GM23338 (cell line): ENCODE measurements around the gene PPP1R9A.

ENCODE experiments used
- CREB1 ChIP-seq: fragments of 250-450 bp; sonication (Bioruptor Pico); IDR thresholded peaks from 2 replicates; pipeline ENCODE4 v1.5.0; 2020; ENCODE audit warnings: low read depth, mild to moderate bottlenecking, moderate library complexity
- EZH2 ChIP-seq: fragments of 200-600 bp; sonication (generic); IDR thresholded peaks from one replicate; pipeline ENCODE4 v1.8.0; 2017; ENCODE audit warnings: antibody characterized with exemption, mild to moderate bottlenecking, low read depth; ENCODE audit not compliant: unreplicated experiment
- EZH2phosphoT487 ChIP-seq: fragments of 200-600 bp; sonication (generic); IDR thresholded peaks from one replicate; pipeline ENCODE4 v1.8.1; 2018; ENCODE audit warnings: antibody characterized with exemption; ENCODE audit not compliant: unreplicated experiment
- JUNB ChIP-seq: IDR thresholded peaks from one replicate; pipeline ENCODE4 v1.6.1; 2016; ENCODE audit warnings: antibody characterized with exemption; ENCODE audit not compliant: unreplicated experiment
- NANOG ChIP-seq: IDR thresholded peaks from 2 replicates; pipeline ENCODE4 v1.6.1; 2016; ENCODE audit warnings: antibody characterized with exemption, borderline replicate concordance
- POLR2AphosphoS5 ChIP-seq: IDR thresholded peaks from 2 replicates; pipeline ENCODE4 v1.6.1; 2016; ENCODE audit warnings: antibody characterized with exemption, low read depth
- STAT1 ChIP-seq: IDR thresholded peaks from one replicate; pipeline ENCODE4 v1.6.1; 2016; ENCODE audit warnings: antibody characterized with exemption; ENCODE audit not compliant: unreplicated experiment
- ZNF331 ChIP-seq: fragments of 250-450 bp; sonication (Bioruptor Pico); IDR thresholded peaks from 2 replicates; pipeline ENCODE4 v1.5.0; 2020; ENCODE audit warnings: low read depth, mild to moderate bottlenecking, moderate library complexity
- TF ChIP-seq, protein P1 (sequence below), 2 experiments: fragments of 200-600 bp in 1 of 2; sonication (generic) in 1 of 2; conservative IDR thresholded peaks; 2 replicates each; pipeline versions ENCODE4 v1.5.1 to v1.6.1; 2016 to 2017; ENCODE audit warnings: antibody characterized with exemption in 2 of 2, low read depth in 2 of 2, mild to moderate bottlenecking in 2 of 2, moderate library complexity in 1 of 2
- TF ChIP-seq, protein P2 (sequence below): IDR thresholded peaks from one replicate; pipeline ENCODE4 v1.6.1; 2018; ENCODE audit warnings: antibody characterized with exemption; ENCODE audit not compliant: unreplicated experiment
- TF ChIP-seq, protein P3 (sequence below): IDR thresholded peaks from 2 replicates; pipeline ENCODE4 v1.6.1; 2016; ENCODE audit warnings: antibody characterized with exemption

DNA sequence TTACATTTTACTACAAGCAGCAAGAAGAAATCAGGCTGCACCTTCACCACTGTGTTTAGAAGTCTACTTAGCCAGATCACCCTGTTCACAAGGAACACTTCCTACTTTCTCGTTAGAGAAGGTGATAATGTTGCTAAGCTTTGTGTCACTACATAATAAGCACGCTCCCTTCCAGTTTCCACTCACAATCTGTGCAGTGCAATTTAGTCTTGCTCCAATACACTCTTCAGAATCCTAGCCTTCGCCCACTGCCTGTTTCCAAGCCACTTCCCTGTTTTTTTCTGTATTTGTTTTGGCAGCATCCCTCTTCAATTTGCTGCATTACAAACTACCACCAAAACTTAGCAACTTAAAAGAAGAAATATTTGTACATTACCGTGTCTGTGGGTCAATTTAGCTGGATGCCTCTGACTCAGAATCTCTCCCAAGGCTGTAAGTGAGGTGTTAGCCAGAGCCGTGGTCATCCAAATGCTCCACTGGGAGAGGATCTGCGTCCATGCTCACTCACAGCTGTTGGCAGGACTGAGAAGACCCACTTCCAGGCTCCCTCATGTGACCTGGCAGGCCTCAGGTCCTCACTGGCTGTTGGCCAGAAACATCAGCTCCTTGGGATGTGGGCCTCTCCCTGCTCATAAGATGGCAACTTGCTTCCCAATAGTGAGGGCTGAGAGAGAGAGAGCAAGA lies 306.6 kb downstream of the PPP1R9A start:
- TF ChIP-seq, protein P1, sequence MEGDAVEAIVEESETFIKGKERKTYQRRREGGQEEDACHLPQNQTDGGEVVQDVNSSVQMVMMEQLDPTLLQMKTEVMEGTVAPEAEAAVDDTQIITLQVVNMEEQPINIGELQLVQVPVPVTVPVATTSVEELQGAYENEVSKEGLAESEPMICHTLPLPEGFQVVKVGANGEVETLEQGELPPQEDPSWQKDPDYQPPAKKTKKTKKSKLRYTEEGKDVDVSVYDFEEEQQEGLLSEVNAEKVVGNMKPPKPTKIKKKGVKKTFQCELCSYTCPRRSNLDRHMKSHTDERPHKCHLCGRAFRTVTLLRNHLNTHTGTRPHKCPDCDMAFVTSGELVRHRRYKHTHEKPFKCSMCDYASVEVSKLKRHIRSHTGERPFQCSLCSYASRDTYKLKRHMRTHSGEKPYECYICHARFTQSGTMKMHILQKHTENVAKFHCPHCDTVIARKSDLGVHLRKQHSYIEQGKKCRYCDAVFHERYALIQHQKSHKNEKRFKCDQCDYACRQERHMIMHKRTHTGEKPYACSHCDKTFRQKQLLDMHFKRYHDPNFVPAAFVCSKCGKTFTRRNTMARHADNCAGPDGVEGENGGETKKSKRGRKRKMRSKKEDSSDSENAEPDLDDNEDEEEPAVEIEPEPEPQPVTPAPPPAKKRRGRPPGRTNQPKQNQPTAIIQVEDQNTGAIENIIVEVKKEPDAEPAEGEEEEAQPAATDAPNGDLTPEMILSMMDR (conservative IDR thresholded peaks at IDR 0.05; ENCODE audit: low read depth in 2 of 2), result no peak
- no peak for TF ChIP-seq ZNF331 (CRISPR knock-in tag)
- TF ChIP-seq EZH2, result no peak
- TF ChIP-seq, protein P2, sequence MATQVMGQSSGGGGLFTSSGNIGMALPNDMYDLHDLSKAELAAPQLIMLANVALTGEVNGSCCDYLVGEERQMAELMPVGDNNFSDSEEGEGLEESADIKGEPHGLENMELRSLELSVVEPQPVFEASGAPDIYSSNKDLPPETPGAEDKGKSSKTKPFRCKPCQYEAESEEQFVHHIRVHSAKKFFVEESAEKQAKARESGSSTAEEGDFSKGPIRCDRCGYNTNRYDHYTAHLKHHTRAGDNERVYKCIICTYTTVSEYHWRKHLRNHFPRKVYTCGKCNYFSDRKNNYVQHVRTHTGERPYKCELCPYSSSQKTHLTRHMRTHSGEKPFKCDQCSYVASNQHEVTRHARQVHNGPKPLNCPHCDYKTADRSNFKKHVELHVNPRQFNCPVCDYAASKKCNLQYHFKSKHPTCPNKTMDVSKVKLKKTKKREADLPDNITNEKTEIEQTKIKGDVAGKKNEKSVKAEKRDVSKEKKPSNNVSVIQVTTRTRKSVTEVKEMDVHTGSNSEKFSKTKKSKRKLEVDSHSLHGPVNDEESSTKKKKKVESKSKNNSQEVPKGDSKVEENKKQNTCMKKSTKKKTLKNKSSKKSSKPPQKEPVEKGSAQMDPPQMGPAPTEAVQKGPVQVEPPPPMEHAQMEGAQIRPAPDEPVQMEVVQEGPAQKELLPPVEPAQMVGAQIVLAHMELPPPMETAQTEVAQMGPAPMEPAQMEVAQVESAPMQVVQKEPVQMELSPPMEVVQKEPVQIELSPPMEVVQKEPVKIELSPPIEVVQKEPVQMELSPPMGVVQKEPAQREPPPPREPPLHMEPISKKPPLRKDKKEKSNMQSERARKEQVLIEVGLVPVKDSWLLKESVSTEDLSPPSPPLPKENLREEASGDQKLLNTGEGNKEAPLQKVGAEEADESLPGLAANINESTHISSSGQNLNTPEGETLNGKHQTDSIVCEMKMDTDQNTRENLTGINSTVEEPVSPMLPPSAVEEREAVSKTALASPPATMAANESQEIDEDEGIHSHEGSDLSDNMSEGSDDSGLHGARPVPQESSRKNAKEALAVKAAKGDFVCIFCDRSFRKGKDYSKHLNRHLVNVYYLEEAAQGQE, result no peak
- no peak for TF ChIP-seq EZH2phosphoT487
- TF ChIP-seq POLR2AphosphoS5, result no peak
- TF ChIP-seq, protein P3, sequence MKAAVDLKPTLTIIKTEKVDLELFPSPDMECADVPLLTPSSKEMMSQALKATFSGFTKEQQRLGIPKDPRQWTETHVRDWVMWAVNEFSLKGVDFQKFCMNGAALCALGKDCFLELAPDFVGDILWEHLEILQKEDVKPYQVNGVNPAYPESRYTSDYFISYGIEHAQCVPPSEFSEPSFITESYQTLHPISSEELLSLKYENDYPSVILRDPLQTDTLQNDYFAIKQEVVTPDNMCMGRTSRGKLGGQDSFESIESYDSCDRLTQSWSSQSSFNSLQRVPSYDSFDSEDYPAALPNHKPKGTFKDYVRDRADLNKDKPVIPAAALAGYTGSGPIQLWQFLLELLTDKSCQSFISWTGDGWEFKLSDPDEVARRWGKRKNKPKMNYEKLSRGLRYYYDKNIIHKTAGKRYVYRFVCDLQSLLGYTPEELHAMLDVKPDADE, result no peak
- no peak for TF ChIP-seq NANOG
- TF ChIP-seq JUNB, result no peak
- TF ChIP-seq CREB1, result no peak
- no peak for TF ChIP-seq STAT1
